SK-N-MC (cell line): ENCODE results near the gene GOLGA6L10.
"Not testable (repeated sequence)": the region's sequence is repeated elsewhere in the genome, so short reads cannot be mapped to it uniquely, and the experiment has no call there.

Source experiments
- EZH2 ChIP-seq: fragments of 200-600 bp; sonication (generic); IDR thresholded peaks from one replicate; pipeline ENCODE4 v1.6.1; 2017; ENCODE audit warnings: antibody characterized with exemption
- POLR2AphosphoS5 ChIP-seq: IDR thresholded peaks from 2 replicates; pipeline ENCODE4 v1.6.1; 2012; ENCODE audit warnings: mild to moderate bottlenecking, low read depth, low read length, borderline replicate concordance

DNA sequence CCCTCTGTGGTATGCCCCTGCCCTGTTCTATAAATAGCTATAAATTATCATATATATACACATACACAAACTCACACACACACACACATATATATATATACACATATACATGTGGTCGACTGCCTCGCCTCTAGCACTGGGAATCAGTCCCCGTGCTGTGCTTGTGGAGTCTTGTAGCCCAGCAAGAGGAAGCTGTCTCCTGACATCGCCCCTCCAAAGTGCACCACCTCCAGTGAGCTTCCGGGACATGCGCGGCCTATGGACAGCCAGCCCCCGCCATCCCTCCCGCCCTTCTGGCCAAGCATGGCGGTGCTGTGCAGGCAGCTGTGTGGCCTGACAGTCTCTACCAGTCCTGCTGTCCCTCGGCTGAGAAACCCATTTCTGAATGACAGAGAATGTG is 11.2 kb downstream of the GOLGA6L10 start:
- not testable (repeated sequence) for TF ChIP-seq EZH2, POLR2AphosphoS5
